NOMO-1 treated with DMSO at 0.1 percent for 48 hours (cell line): Measurements from ENCODE around the gene OLIG2.

Experiments used
- DNase-seq: peaks from one replicate; lab custom pipeline; 2025; ENCODE audit not compliant: unreplicated experiment; lab: John Stamatoyannopoulos, UW

Gene OLIG2

DNA sequence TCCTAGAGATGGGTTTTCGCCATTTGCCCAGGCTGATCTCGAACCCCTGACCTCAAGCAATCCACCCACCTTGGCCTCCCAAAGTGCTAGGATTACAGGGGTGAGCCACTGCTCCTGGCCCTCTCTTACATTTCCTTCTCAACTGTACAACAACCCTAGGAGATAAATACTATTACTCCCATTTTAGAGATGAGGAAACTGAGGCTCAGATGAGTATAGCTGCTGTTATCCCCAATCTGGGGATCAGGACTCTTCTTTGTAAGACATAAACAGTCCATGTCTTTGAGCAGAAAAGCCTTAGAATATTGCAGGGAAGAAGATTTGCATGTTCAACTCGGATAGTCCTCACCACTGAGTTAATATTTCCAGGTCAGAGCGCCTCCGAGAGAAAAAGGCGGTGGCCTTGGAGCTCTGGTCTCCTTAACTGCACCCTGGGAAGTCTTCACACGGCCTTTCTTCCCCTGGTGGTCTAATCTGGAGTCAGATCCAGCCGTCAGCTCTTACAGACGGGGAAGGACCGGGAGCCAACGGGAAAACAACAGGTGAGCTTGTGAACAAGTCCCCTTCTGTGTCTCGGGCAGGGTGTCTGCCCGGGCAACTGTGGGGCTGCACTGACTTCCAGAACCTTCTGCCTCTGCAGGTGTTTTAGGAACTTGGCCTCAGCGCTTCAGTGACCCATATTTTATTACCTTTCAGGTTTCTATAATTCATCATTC is 38.3 kb downstream of the OLIG2 start:
- no peak for DNase-seq

- no peak for DNase-seq
These were observed 39.1 kb downstream of the OLIG2 start for GRCh38 chr21:33064623-33065390.

DNA sequence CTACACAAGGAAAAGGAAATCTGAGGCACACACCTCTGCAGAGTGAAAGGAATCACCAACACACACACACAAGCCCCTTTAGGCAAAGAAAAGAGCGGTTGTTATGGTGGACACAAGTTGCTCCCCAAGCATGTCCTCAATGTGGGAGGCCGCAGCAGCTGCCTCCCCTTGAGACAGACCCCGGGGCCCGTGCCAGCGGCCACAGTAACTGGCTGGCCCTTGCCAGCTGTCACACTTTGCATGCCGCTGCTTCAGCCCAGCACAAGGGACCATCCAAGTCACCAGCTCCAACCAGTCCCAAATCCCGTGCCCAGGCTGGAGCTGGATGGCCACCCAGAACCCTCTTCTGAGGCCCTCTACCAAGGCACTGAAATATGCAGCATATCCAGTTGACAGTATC is 41.3 kb downstream of the OLIG2 start:
- DNase-seq: no peak

DNA sequence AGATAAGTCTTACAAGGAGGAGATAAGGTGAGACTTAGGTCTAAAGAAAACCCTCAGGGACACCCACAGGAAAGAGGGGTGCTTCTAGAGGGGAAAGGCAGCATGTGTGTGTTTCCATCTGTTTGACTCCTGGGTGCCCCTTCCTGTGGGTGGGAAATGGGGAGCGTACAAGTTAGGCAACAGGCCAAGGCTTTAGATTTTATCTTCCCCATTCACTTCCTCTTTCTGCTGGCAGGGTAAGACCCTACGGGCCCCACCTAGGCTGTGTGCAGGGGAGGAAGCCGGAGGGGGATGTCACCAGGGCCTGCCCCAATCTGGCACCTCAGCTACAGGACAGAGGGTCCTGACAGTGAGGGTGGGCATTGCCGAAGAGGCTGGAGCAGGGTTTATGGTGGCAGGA is 41.7 kb downstream of the OLIG2 start:
- DNase-seq: peak; percentile 84

DNA sequence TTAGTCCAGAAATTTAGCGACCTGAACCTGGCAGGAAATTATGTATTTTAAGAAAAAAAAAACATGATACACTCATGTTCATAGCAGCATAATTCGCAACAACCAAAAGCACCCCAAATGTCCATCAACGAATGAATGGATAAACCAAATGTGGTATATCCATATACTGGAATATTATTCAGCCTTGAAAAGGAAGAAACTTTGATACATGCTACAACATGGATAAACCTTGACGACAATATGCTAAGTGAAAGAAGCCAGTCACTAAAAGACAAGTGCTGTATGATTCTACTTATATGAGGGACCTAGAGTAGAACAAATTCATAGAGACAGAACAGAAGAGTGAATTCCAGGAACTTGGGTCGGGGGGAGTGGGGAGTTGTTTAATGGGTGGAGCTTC is 43.5 kb downstream of the OLIG2 start:
- no peak for DNase-seq

DNA sequence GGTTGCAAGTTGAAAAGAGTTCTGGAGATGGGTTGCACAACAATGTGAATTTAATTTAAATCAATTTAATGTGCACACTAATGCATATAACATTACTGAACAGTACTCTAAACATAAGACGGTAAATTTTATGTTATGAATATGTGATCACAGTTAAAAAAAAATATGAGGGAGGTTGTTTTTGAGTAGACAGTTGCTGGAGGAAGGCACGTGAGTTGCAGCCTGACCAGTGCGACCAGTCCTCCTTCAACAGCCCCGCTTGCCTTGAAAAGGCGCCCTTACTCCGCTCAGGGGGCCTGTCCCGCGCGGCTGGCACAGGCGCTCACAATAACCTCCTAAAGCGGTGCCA is 43.9 kb downstream of the OLIG2 start:
- no peak for DNase-seq

GRCh38 chr21:33069994-33070743 is 44.4 kb downstream of the OLIG2 start, which contains the start of gene OLIG1:
Gene OLIG1, plus strand, starts transcription at chr21:33070141. Its CDS starts 106 bp downstream, at chr21:33070247.
- DNase-seq: peak; percentile 82

DNA sequence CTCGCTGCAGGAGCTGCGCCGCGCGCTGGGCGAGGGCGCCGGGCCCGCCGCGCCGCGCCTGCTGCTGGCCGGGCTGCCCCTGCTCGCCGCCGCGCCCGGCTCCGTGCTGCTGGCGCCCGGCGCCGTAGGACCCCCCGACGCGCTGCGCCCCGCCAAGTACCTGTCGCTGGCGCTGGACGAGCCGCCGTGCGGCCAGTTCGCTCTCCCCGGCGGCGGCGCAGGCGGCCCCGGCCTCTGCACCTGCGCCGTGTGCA is 44.9 kb downstream of the OLIG2 start:
- DNase-seq: no peak

DNA sequence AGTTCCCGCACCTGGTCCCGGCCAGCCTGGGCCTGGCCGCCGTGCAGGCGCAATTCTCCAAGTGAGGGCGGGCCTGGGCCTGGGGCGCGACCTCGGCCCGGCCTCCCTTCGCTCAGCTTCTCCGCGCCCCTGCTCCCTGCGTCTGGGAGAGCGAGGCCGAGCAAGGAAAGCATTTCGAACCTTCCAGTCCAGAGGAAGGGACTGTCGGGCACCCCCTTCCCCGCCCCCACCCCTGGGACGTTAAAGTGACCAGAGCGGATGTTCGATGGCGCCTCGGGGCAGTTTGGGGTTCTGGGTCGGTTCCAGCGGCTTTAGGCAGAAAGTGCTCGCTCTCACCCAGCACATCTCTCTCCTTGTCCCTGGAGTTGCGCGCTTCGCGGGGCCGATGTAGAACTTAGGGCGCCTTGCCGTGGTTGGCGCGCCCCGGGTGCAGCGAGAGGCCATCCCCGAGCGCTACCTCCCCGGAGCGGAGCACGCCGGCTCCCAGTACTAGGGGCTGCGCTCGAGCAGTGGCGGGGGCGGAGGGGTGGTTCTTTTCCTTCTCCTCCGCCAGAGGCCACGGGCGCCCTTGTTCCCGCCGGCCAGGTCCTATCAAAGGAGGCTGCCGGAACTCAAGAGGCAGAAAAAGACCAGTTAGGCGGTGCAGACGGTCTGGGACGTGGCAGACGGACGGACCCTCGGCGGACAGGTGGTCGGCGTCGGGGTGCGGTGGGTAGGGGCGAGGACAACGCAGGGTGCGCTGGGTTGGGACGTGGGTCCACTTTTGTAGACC is 45.4 kb downstream of the OLIG2 start:
- peak; percentile 32 for DNase-seq

GRCh38 chr21:33071770-33072306 is 46.1 kb downstream of the OLIG2 start:
- peak; percentile 14 for DNase-seq

- DNase-seq: no peak
These were observed 47.9 kb downstream of the OLIG2 start for GRCh38 chr21:33073636-33074035.

DNA sequence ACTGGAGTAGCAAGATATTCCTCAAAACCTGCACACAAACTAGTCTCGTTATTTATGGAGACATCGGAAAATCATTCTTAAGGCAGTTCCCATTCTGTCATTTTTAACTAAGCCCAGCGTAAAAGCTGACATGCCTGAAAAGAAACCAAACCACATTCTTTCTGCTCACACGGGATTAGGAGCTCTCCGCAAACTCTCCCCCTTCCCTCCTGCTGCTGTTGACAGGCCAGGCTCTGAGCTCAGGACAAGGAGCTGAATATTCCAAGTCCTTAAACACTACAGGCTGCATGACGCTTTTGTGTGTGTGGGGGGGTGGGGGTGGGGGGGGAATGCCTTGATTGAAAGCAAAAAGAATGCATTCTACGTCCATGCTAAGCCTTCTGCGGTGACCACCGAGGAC is 49.4 kb downstream of the OLIG2 start:
- DNase-seq: no peak

DNA sequence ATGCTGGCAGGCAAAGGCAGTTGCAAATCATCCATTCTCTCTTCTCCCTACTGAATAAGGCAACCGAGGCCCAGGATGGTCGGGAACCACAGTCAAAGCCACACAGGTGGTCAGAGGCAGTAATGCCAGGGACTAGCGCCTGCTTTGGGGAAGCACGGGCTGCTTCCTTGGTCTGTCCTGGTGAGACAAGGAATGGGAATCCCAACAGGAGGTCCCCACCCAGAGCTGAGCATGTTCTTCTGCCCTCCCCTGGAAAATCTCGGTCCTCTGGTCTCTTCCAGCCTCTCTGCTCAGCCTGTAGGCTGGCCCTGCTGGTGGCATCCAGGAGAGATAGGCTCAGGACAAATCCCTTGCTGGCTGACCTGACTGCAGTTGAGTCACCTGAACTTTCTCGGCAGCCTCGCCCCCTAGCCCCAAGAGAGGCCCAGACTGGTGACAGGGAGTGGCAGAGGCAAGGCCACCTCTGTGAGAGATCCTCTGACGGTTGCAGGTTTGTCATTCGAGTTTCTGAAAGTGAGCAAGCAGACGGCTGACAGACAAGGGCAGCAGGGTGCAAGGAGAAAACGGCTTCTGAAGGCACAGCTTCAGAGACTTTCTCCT is 50.0 kb downstream of the OLIG2 start:
- DNase-seq: no peak

DNA sequence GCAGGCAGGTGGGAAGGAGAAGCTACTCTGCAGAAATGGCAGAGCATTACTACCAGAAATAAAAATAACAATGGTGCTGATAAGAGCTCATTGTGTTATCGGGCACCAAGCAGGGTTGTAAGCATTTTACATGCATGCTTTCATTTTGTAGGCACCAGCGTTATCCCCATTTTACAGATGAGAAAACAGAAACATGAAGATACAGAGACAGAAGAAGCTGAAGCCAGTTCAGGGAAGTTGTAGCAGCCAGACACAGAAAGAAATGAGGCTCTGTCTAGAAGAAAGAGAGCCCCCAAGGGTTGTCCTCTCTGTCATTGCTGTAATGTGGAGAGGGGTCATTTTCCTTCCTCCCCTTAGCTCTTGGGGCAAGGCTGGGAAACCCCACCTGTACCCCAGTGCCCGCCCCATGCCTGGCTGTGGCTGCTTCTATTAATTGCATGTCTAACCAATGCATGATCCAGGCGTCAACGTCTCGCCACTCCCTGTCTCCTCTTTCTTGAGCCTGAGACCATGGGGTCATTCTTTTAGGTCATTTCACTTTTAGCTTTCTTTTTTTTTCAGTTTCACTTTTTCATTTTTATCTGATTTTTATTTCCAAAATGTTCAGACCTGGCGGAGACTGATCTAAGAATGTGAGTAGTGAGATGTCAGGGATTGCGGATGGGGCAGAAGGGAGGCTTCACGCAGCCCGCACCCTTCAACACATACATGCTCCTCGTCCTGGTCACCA is 51.0 kb downstream of the OLIG2 start:
- DNase-seq: no peak
